Measurements from ENCODE around the gene OR6K3. TPM values are rescaled to one million over a fixed set of nuclear protein-coding genes. Genes with fewer than 3 reads are reported as not detected.
"Not testable (repeated sequence)": the region's sequence is repeated elsewhere in the genome, so short reads cannot be mapped to it uniquely, and the experiment has no call there.

Gene OR6K3
- polyA plus RNA-seq, 2 donors: not detected

- 28 to 51% methylated on average over 1 of the region's 1 CpG for WGBS, 2 donors
- H3K36me3 ChIP-seq (ENCODE audit: control insufficient read depth in 2 of 2, insufficient read depth in 2 of 2, low read length in 1 of 2); H3K27me3 ChIP-seq (ENCODE audit: control insufficient read depth in 1 of 2, insufficient read depth in 2 of 2, low read length in 2 of 2); H3K27ac ChIP-seq (ENCODE audit: low read depth in 2 of 2, low read length in 1 of 2); H3K9me3 ChIP-seq (ENCODE audit: control insufficient read depth in 2 of 2, insufficient read depth in 1 of 2, low read depth in 1 of 2, low read length in 1 of 2); H3K4me1 ChIP-seq (ENCODE audit: control insufficient read depth in 2 of 2, insufficient read depth in 2 of 2, low read length in 1 of 2); H3K4me3 ChIP-seq (ENCODE audit: low read depth in 1 of 2, low read length in 2 of 2): not testable (repeated sequence)
These were observed 29.4 kb downstream of the OR6K3 start for GRCh38 chr1:158691149-158691548.

- Histone ChIP-seq H3K27ac (ENCODE audit: low read depth in 2 of 2, low read length in 1 of 2) (no peak overlapping the region), H3K9me3 (ENCODE audit: control insufficient read depth in 2 of 2, insufficient read depth in 1 of 2, low read depth in 1 of 2, low read length in 1 of 2) (no peaks in the 10 kb centered on the region), H3K4me3 (ENCODE audit: low read depth in 1 of 2, low read length in 2 of 2) (no peak overlapping the region), H3K36me3 (ENCODE audit: control insufficient read depth in 2 of 2, insufficient read depth in 2 of 2, low read length in 1 of 2) (no peaks in the 10 kb centered on the region), H3K4me1 (ENCODE audit: control insufficient read depth in 2 of 2, insufficient read depth in 2 of 2, low read length in 1 of 2) (no peaks in the 10 kb centered on the region), H3K27me3 (ENCODE audit: control insufficient read depth in 1 of 2, insufficient read depth in 2 of 2, low read length in 2 of 2) (no peaks in the 10 kb centered on the region)
These were observed 30.6 kb downstream of the OR6K3 start for GRCh38 chr1:158689875-158690274.

- Histone ChIP-seq H3K4me1 (ENCODE audit: control insufficient read depth in 2 of 2, insufficient read depth in 2 of 2, low read length in 1 of 2) (no peaks in the 10 kb centered on the region), H3K9me3 (ENCODE audit: control insufficient read depth in 2 of 2, insufficient read depth in 1 of 2, low read depth in 1 of 2, low read length in 1 of 2) (no peaks in the 10 kb centered on the region), H3K27ac (ENCODE audit: low read depth in 2 of 2, low read length in 1 of 2) (no peak overlapping the region), H3K36me3 (ENCODE audit: control insufficient read depth in 2 of 2, insufficient read depth in 2 of 2, low read length in 1 of 2) (no peaks in the 10 kb centered on the region), H3K27me3 (ENCODE audit: control insufficient read depth in 1 of 2, insufficient read depth in 2 of 2, low read length in 2 of 2) (no peaks in the 10 kb centered on the region), H3K4me3 (ENCODE audit: low read depth in 1 of 2, low read length in 2 of 2) (no peak overlapping the region)
- 33 to 59% methylated on average over 1 of the region's 1 CpG for WGBS, 2 donors
These were observed 31.4 kb downstream of the OR6K3 start for GRCh38 chr1:158689110-158689509.

GRCh38 chr1:158688343-158688742 is 32.2 kb downstream of the OR6K3 start:
- H3K9me3 ChIP-seq (ENCODE audit: control insufficient read depth in 2 of 2, insufficient read depth in 1 of 2, low read depth in 1 of 2, low read length in 1 of 2); H3K27me3 ChIP-seq (ENCODE audit: control insufficient read depth in 1 of 2, insufficient read depth in 2 of 2, low read length in 2 of 2); H3K36me3 ChIP-seq (ENCODE audit: control insufficient read depth in 2 of 2, insufficient read depth in 2 of 2, low read length in 1 of 2); H3K4me3 ChIP-seq (ENCODE audit: low read depth in 1 of 2, low read length in 2 of 2); H3K27ac ChIP-seq (ENCODE audit: low read depth in 2 of 2, low read length in 1 of 2); H3K4me1 ChIP-seq (ENCODE audit: control insufficient read depth in 2 of 2, insufficient read depth in 2 of 2, low read length in 1 of 2): not testable (repeated sequence)
- WGBS, 2 donors: 90 to 91% methylated on average over 1 of the region's 1 CpG

- Histone ChIP-seq H3K36me3 (ENCODE audit: control insufficient read depth in 2 of 2, insufficient read depth in 2 of 2, low read length in 1 of 2) (no peaks in the 10 kb centered on the region), H3K9me3 (ENCODE audit: control insufficient read depth in 2 of 2, insufficient read depth in 1 of 2, low read depth in 1 of 2, low read length in 1 of 2) (no peaks in the 10 kb centered on the region), H3K4me3 (ENCODE audit: low read depth in 1 of 2, low read length in 2 of 2) (no peak overlapping the region), H3K27ac (ENCODE audit: low read depth in 2 of 2, low read length in 1 of 2) (no peak overlapping the region), H3K4me1 (ENCODE audit: control insufficient read depth in 2 of 2, insufficient read depth in 2 of 2, low read length in 1 of 2) (no peaks in the 10 kb centered on the region), H3K27me3 (ENCODE audit: control insufficient read depth in 1 of 2, insufficient read depth in 2 of 2, low read length in 2 of 2) (no peaks in the 10 kb centered on the region)
These were observed 33.5 kb downstream of the OR6K3 start for GRCh38 chr1:158687037-158687436.

- Histone ChIP-seq H3K4me3 (ENCODE audit: low read depth in 1 of 2, low read length in 2 of 2) (no peak within 1 kb of the TSS), H3K27ac (ENCODE audit: low read depth in 2 of 2, low read length in 1 of 2) (no peak within 1 kb of the TSS), H3K9me3 (ENCODE audit: control insufficient read depth in 2 of 2, insufficient read depth in 1 of 2, low read depth in 1 of 2, low read length in 1 of 2) (no peaks in the 10 kb centered on the region), H3K4me1 (ENCODE audit: control insufficient read depth in 2 of 2, insufficient read depth in 2 of 2, low read length in 1 of 2) (no peaks in the 10 kb centered on the region), H3K36me3 (ENCODE audit: control insufficient read depth in 2 of 2, insufficient read depth in 2 of 2, low read length in 1 of 2) (no peaks in the 10 kb centered on the region), H3K27me3 (ENCODE audit: control insufficient read depth in 1 of 2, insufficient read depth in 2 of 2, low read length in 2 of 2) (no peaks in the 10 kb centered on the region)
- 52 to 62% methylated on average over 7 of the region's 7 CpGs for WGBS, 2 donors
These were observed 34.2 kb downstream of the OR6K3 start, which contains the start of gene SPTA1 for GRCh38 chr1:158686111-158687009. Gene SPTA1, minus strand, starts transcription at chr1:158686715. Its CDS starts 198 bp downstream, at chr1:158686517.

- WGBS, 2 donors: 60 to 67% methylated on average over 7 of the region's 7 CpGs
- Histone ChIP-seq H3K4me1 (ENCODE audit: control insufficient read depth in 2 of 2, insufficient read depth in 2 of 2, low read length in 1 of 2) (no peaks in the 10 kb centered on the region), H3K4me3 (ENCODE audit: low read depth in 1 of 2, low read length in 2 of 2) (no peak overlapping the region), H3K9me3 (ENCODE audit: control insufficient read depth in 2 of 2, insufficient read depth in 1 of 2, low read depth in 1 of 2, low read length in 1 of 2) (no peaks in the 10 kb centered on the region), H3K27me3 (ENCODE audit: control insufficient read depth in 1 of 2, insufficient read depth in 2 of 2, low read length in 2 of 2) (no peaks in the 10 kb centered on the region), H3K27ac (ENCODE audit: low read depth in 2 of 2, low read length in 1 of 2) (no peak overlapping the region), H3K36me3 (ENCODE audit: control insufficient read depth in 2 of 2, insufficient read depth in 2 of 2, low read length in 1 of 2) (no peaks in the 10 kb centered on the region)
These were observed 35.4 kb downstream of the OR6K3 start for GRCh38 chr1:158685085-158685484.

GRCh38 chr1:158681606-158682005 is 38.9 kb downstream of the OR6K3 start:
- no peaks in the 10 kb centered on the region for H3K9me3 ChIP-seq (ENCODE audit: control insufficient read depth in 2 of 2, insufficient read depth in 1 of 2, low read depth in 1 of 2, low read length in 1 of 2)
- H3K4me3 ChIP-seq (ENCODE audit: low read depth in 1 of 2, low read length in 2 of 2): no peak overlapping the region
- H3K27me3 ChIP-seq (ENCODE audit: control insufficient read depth in 1 of 2, insufficient read depth in 2 of 2, low read length in 2 of 2): no peaks in the 10 kb centered on the region
- WGBS, 2 donors: 89 to 90% methylated on average over 2 of the region's 2 CpGs
- no peaks in the 10 kb centered on the region for H3K4me1 ChIP-seq (ENCODE audit: control insufficient read depth in 2 of 2, insufficient read depth in 2 of 2, low read length in 1 of 2)
- H3K36me3 ChIP-seq (ENCODE audit: control insufficient read depth in 2 of 2, insufficient read depth in 2 of 2, low read length in 1 of 2): no peaks in the 10 kb centered on the region
- H3K27ac ChIP-seq (ENCODE audit: low read depth in 2 of 2, low read length in 1 of 2): no peak overlapping the region

- H3K36me3 ChIP-seq (ENCODE audit: control insufficient read depth in 2 of 2, insufficient read depth in 2 of 2, low read length in 1 of 2): no peaks in the 10 kb centered on the region
- no peaks in the 10 kb centered on the region for H3K27me3 ChIP-seq (ENCODE audit: control insufficient read depth in 1 of 2, insufficient read depth in 2 of 2, low read length in 2 of 2)
- H3K9me3 ChIP-seq (ENCODE audit: control insufficient read depth in 2 of 2, insufficient read depth in 1 of 2, low read depth in 1 of 2, low read length in 1 of 2): no peaks in the 10 kb centered on the region
- no peaks in the 10 kb centered on the region for H3K4me1 ChIP-seq (ENCODE audit: control insufficient read depth in 2 of 2, insufficient read depth in 2 of 2, low read length in 1 of 2)
- 88 to 91% methylated on average over 1 of the region's 1 CpG for WGBS, 2 donors
- no peak overlapping the region for H3K4me3 ChIP-seq (ENCODE audit: low read depth in 1 of 2, low read length in 2 of 2)
- H3K27ac ChIP-seq (ENCODE audit: low read depth in 2 of 2, low read length in 1 of 2): no peak overlapping the region
These were observed 41.2 kb downstream of the OR6K3 start for GRCh38 chr1:158679289-158679688.
